ENCODE measurements around the gene THBS2. TPM values are rescaled to one million over a fixed set of nuclear protein-coding genes. Genes with fewer than 3 reads are reported as not detected.

The THBS2 gene
- total and polyA plus RNA-seq, 2 donors (not counting 3 experiments of a cell fraction or from before 2014, with no cell fraction given) = 0.08 TPM; not detected in 1

DNA sequence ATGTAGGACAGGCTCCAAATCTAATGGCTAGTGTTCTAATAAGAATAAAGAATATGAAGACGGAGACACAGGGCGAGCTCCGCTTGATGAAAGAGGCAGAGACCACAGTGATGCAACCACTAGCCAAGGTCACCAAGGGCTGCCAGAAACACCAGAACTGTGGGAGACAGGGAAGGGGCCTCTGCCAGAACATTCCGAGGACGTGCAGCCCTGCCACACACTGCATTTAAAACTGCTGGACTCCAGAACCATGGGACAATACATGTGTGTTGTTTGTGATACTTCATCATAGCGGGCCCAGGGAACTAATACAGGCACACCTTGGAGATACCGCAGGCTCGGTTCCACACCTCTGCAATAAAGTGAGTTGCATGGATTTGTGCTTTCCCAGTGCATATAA lies 2.9 kb upstream of the THBS2 start:
- BruUV-seq (replicated peaks) = no TSS peak
- H3K9me3 ChIP-seq (replicated peaks; ENCODE audit: control insufficient read depth, insufficient read depth, low read length) = peaks cover 2% of the 10 kb centered on the region
- DNase-seq (ENCODE audit: low read depth, low spot score) (no peak), FAIRE-seq (no peak)
- no peaks in the 10 kb centered on the region for H3K79me2 ChIP-seq (ENCODE audit: control insufficient read depth, insufficient read depth, low read length)
- H2AFZ ChIP-seq (ENCODE audit: low read depth, low read length) = no peak overlapping the region
- no peak overlapping the region for H3K4me2 ChIP-seq (ENCODE audit: insufficient read depth, low read length)
- H4K20me1 ChIP-seq (replicated peaks; ENCODE audit: control insufficient read depth, extremely low read depth, insufficient read depth, low read length) = no peaks in the 10 kb centered on the region
- peaks cover 0 to 3% of the 10 kb centered on the region in 2 experiments for H3K27me3 ChIP-seq (ENCODE audit: control insufficient read depth in 2 of 2, insufficient read depth in 2 of 2, low read length in 2 of 2)
- H3K9me1 ChIP-seq (replicated peaks; ENCODE audit: control insufficient read depth, extremely low read depth, insufficient read depth, low read length) = no peaks in the 10 kb centered on the region
- intact Hi-C loops (cut with micrococcal nuclease) (no loop called here), dilution Hi-C loops (cut with MboI; ENCODE audit: extremely low pct_ligation_motif_present, low sequenced_read_pairs) (no loop called here)
- no peaks in the 10 kb centered on the region for H3K36me3 ChIP-seq (ENCODE audit: control insufficient read depth in 2 of 2, extremely low read depth in 1 of 2, insufficient read depth in 2 of 2, low read length in 2 of 2)
- H3K4me3 ChIP-seq (replicated peaks in 1 of 3; ENCODE audit: insufficient read depth in 1 of 3, low read depth in 1 of 3, low read length in 3 of 3) = no peak overlapping the region
- ChIA-PET POLR2A (no interaction called here), CTCF (no interaction called here)
- H3K27ac ChIP-seq (ENCODE audit: insufficient read depth, low read depth, low read length) = no peak overlapping the region
- H3K9ac ChIP-seq (replicated peaks; ENCODE audit: extremely low read depth, insufficient read depth, low read length) = no peak overlapping the region
- TF ChIP-seq, protein P1, sequence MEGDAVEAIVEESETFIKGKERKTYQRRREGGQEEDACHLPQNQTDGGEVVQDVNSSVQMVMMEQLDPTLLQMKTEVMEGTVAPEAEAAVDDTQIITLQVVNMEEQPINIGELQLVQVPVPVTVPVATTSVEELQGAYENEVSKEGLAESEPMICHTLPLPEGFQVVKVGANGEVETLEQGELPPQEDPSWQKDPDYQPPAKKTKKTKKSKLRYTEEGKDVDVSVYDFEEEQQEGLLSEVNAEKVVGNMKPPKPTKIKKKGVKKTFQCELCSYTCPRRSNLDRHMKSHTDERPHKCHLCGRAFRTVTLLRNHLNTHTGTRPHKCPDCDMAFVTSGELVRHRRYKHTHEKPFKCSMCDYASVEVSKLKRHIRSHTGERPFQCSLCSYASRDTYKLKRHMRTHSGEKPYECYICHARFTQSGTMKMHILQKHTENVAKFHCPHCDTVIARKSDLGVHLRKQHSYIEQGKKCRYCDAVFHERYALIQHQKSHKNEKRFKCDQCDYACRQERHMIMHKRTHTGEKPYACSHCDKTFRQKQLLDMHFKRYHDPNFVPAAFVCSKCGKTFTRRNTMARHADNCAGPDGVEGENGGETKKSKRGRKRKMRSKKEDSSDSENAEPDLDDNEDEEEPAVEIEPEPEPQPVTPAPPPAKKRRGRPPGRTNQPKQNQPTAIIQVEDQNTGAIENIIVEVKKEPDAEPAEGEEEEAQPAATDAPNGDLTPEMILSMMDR (IDR thresholded peaks at IDR 0.05; ENCODE audit: extremely low read depth in 1 of 2, insufficient read depth in 1 of 2, low read depth in 1 of 2, low read length in 2 of 2) = no peak
- TF ChIP-seq POLR2AphosphoS5 (IDR thresholded peaks at IDR 0.05; ENCODE audit: insufficient read depth, low read depth, low read length) = no peak
- no peak for TF ChIP-seq POLR2A (IDR thresholded peaks at IDR 0.05; ENCODE audit: low read depth, low read length)
- TF ChIP-seq MYC (IDR thresholded peaks at IDR 0.05; ENCODE audit: low read depth, low read length) = no peak
- no peak for TF ChIP-seq FOS (IDR thresholded peaks at IDR 0.05; ENCODE audit: borderline replicate concordance, insufficient read depth, low read length)
- no peak for TF ChIP-seq JUN (IDR thresholded peaks at IDR 0.05; ENCODE audit: borderline replicate concordance, insufficient read depth, insufficient read length, low read depth)
- TF ChIP-seq EZH2 (IDR thresholded peaks at IDR 0.05; ENCODE audit: borderline replicate concordance, low read depth, low read length, severe bottlenecking) = no peak
- no peak for TF ChIP-seq GATA2 (IDR thresholded peaks at IDR 0.05; ENCODE audit: insufficient read depth, insufficient read length, low read depth, low read length)
- TF ChIP-seq, protein P2, sequence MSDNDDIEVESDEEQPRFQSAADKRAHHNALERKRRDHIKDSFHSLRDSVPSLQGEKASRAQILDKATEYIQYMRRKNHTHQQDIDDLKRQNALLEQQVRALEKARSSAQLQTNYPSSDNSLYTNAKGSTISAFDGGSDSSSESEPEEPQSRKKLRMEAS (IDR thresholded peaks at IDR 0.05; ENCODE audit: insufficient read depth, insufficient read length) = no peak
- no peaks in the 10 kb centered on the region for H3K4me1 ChIP-seq (ENCODE audit: control insufficient read depth, extremely low read depth, insufficient read depth, low read length)
